Germinal center (tissue), 1 donor: ENCODE measurements around the gene PRPS1.
"Not testable (repeated sequence)": the region's sequence is repeated elsewhere in the genome, so short reads cannot be mapped to it uniquely, and the experiment has no call there.

ENCODE experiments used
- DNase-seq: peaks from one replicate; pipeline ENCODE4 v3.0.0; 2012; ENCODE audit warnings: mixed read lengths, low spot score

PRPS1 gene

DNA sequence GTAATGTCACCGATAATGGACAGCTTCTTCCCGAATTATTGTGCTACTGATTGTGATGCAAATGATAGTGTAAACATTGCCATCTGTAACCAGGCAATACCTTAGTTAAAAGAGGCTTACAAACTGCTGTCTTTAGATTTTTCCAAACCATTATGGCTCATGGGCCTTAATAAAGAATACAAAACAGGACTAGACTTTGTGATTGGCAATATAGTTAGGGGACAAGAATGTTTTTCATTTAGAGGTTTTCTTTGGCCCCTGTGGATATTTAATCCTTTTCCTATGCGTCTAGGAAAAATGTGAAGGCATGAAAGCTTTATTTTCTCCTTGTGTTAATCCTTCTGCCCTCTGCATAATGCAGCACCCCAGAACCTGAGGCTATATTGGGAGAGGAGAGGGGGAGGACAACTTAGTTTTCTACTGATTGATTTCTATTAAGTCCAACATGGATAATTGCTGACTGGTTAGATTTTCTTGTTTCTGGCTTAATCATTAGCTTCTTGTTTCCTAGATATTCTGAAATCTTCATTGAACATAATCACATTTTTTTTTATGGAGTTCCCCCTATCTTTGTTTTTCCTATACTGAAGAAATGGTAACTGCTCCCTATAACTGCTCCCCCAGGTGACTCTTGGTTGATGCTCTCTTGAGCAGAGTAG is 1.9 kb downstream of the PRPS1 start:
- no peak for DNase-seq

DNA sequence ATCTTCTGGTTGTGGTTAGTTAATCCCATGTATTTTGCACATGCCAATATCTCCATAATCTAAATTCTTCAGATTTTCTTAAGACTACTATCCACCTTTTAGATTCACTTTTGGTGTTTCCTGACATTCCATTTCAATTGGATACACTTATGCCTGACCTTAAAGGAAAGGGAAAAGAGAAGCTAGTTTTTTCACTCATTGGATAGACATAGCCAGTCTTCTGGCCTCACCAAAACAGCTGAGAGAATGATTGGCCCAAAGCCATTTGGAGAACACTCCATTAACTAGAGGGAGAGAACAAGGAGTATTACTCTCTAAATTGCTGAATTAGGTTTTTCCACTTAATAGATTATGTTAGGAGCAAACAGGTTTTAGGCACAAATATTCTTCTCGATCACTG is 4.0 kb downstream of the PRPS1 start:
- no peak for DNase-seq

DNA sequence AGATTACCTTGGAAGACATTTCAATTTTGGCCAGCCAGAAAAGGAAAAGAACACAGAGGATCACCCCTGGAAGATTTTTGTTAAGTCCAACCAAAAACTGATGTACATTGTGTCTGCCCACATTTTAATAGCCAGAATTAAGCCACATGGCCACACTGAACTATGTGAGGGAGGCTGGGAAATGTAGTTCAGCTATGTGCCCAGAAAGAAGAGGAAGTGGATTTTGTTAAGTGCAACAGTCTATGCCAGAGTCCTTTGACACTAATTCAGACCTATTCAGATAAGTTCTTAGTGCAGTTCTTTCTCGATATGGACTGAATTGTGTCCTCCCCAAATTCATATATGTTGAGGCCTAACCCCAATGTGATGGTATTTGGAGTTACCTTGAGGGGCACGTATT is 18.4 kb downstream of the PRPS1 start:
- DNase-seq = no peak

DNA sequence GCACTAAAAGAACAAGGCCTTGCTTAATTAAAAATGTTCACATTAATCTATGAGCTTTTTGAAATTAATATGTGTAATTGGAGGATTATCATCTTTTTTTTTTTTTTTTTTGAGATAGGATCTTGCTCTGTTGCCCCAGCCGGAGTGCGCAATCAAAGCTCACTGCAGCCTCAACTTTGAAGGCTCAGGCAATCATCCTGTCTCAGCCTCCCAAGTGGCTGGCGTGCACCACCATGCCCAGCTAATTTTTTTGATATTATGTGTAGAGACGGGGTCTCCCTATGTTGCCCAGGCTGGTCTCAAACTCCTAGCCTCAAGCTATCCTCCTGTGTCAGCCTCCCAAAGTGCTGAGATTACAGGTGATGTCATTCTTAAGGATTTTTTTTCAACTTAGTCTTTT is 20.0 kb downstream of the PRPS1 start:
- DNase-seq = no peak

DNA sequence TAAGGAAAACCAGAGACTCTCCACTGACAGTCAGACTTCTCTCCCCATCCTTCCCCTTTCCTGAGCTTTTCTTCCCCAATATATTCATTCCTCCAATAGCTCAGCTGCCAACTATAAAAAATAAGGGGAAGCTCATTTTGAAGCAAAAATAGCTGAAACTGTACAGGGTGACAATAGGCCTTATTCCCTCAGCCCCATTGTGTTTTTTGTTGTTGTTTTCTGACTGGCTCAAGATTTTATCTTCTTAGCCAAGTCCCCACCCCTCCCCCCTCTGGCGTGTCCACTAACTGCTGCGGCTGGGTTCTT is 26.2 kb downstream of the PRPS1 start:
- DNase-seq = no peak

DNA sequence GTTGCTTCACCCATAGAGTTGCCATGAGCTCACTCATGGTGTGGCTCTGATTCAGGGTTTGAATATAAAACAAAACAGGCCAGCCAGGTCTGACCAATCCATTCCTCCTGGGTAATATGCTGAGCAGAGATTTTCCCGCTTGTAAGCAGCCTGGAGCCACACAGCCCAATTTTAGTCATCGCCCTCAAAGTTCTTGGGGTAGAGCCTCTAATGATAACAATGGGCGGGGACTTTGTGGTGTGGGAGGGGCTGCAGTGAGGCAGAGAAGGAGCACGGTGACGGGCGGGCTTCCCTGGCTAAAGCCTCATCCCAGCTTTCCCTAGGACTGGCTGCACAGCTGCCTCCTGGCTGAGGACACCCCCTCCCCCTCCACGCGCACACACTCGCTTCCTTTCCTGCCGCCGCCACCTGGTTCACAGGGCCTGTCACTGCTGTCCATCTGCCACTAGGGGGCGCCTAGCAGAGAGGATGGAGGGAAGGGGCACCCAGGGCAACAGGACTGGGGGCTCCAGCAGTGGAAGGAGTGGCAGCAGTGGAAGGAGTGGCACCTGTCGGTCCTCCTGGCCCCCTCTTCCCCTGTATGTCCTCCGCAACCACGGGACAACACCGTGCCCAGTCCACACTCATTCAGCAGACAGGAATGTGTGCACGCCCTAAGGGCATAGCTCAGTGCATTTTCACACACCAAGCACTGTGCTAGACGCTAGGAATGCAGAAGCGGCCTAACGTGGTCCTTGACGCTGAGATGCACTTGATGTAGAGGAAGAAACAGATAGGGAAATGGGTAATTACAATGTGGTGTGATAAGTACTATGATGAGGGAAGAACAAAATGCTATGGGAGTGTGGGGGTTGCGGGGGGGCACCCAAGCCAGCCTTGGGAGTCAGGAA is 26.8 kb downstream of the PRPS1 start:
- peak; percentile 21 for DNase-seq

DNA sequence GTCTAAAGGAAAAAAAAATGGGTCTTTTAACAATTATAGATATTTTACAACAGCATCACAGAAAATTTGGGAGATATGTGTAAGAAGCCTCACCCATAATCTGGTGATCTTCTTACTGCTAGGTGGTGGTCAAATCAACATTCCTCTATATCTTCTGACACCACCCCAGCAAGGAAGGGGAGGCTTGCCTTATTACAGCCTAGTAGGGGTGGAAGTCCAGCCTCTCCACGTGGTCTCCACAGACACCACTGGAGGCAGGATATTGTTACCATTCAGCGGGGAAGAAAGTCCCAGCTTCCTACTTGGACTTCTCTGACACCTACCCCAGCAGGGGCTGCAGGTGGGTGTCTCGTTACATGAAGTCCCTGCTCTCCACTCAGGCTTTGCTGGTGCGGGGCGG is 28.7 kb downstream of the PRPS1 start:
- no peak for DNase-seq

DNA sequence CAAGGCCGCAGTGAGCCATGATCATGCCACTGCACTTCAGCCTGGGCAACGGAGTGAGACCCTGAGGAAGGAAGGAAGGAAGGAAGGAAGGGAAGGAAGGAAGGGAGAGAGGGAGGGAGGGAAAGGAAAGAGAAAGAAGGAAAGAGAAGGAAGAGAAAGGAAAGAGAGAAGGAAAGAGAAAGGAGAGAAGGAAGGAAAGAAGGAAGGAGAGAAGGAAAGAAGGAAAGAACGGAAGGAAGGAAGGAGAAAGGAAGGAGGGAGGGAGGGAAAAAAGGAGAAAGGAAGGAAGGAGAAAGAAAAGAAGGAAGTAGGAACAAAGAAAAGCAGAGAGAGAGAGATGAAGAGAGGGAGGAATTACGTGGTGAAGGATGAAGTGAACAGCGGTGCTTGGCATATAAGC is 30.4 kb downstream of the PRPS1 start:
- no peak for DNase-seq

DNA sequence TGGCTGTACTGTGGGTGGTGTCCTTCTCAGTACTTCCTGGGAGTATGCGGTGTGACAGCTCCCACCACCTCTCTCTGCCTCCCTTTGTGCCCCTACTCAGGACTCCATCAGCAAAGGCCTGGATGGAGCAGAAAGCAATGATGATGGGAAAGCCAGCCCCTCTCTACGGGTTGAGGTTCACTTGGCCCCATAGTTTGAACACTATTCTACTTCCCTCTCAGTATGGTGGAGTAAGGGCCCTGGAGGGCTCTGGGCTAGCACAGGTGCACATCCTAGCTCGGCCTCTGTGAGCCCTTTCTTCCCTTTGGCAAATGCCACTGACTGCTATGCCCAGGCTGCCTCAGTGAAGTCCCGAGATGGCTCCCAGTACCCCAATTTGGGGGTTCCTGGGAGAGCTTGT is 31.0 kb downstream of the PRPS1 start:
- no peak for DNase-seq

DNA sequence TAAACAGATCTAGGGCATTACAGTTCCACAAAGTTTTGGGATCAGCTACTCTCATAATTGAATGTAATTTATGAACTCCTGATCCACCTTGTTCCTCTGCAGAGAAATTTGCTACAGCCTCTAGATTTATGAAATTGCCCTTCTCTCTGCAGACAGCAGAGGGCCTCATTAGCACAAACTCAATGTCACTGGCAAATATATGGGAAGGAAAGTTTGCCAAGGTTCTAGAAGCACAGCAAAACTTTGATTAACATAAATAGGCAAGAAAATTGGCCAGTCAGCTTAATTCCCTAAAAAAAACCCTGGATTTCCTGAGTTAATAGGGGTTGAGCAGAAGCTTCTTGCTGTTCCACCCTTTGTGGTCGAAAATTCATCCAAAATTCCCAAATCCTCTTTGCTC is 31.5 kb downstream of the PRPS1 start:
- no peak for DNase-seq

DNA sequence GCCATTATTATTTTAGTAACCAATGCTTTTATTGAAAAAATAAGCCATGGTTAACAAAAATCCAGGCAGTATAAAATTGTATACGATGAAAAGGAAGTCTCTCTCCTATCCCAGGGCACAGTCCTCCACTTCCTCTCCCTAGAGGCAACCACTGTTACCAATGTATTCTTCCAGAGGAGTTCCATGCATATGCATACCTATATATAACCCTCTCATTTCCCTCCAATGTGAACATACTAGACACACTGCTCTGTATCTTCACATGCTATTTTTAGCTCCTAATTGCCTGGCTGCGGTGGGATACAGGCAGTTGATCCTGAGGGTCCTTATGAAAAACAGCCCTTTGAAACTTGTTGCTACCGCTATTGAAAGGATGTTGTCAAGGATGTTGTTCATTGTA is 33.8 kb downstream of the PRPS1 start:
- no peak for DNase-seq

DNA sequence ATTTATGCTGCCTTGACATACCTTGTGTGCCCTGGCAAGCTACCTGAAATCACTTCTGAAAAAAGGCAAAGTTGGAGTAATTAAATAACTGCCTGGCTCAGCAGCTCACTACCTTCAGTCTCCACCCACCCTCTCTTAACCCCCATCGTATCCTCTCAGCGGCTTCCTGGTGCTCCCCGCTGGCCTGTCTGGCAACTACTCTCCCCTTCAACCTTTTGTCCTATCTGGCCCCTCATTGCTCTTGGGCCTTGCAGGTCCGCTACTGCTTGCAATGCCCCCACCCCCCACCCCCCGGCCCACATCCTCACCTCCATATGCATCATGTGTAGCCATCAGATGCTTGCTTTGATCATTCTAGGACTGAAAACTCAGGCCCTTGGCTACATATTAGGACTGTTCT is 34.5 kb downstream of the PRPS1 start:
- no peak for DNase-seq

DNA sequence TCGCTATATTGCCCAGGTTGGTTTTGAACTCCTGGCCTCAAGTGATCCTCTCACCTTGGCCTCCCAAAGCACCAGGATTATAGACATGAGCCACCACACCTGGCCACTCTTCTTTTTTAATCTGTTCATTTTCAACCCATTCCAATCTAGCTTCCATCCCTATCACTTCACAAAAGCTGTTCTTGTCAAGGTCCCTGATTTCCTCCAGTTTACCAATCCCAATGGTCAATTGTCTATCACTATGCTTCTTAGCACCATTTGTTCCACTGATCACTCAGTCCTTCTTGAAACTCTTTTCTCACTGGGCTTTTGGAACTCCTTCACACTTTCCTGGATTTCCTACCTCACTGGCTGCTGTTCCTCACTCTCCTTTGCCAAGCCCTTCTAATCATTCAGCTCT is 38.6 kb downstream of the PRPS1 start:
- DNase-seq = no peak

DNA sequence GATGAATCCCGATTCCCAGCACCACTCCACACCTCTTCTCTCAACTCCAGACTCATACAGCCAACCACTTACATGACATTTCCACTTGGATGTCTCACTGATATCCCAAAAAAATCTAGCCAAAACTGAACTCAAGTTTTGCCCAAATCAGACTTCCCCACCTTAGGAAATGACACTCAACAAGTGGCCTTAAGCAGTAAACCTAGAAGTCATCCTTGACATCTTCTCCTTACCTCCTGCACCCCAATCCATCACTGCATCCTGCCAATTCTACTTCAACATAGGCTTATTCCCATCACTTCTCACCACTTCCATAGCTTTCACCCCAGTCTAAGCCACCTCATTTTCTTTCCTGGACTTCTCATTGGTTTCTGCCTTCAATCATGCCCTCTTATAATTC is 39.1 kb downstream of the PRPS1 start:
- DNase-seq = no peak

DNA sequence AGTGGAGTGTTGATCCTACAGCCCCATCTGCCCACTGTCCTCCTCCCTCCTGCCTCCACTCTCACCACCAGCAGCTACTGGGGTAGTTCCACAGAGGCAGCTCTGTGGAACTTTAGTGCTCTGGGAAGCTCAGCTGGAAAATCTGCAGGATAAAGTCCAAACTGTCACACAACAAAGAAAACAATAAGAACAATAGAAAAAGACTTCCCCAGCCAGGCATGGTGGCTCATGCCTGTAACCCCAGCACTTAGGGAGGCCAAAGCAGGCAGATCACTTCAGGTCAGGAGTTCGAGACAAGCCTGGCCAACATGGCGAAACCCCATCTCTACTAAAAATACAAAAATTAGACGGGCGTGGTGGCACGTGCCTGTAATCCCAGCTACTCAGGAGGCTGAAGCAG is 40.4 kb downstream of the PRPS1 start:
- not testable (repeated sequence) for DNase-seq

DNA sequence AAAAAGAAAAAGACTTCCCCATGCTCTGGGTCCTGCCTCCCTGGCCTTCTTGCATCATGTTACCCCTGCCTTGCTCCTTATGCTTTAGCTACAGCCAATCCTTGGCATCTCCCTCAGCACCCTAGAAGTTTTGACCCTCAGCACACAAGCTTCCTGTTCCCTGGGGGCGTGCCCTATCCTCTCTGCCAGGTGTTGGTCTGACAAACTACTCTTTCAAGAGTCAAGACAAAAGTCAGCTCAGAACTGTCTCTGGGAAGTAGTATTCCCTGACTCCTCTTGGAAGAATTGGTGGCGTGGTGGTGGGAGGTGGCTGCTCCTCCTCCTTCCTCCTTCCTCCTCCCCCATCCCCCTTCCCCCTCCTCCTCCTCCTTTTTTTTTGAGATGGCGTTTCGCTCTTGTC is 41.0 kb downstream of the PRPS1 start:
- DNase-seq = no peak

DNA sequence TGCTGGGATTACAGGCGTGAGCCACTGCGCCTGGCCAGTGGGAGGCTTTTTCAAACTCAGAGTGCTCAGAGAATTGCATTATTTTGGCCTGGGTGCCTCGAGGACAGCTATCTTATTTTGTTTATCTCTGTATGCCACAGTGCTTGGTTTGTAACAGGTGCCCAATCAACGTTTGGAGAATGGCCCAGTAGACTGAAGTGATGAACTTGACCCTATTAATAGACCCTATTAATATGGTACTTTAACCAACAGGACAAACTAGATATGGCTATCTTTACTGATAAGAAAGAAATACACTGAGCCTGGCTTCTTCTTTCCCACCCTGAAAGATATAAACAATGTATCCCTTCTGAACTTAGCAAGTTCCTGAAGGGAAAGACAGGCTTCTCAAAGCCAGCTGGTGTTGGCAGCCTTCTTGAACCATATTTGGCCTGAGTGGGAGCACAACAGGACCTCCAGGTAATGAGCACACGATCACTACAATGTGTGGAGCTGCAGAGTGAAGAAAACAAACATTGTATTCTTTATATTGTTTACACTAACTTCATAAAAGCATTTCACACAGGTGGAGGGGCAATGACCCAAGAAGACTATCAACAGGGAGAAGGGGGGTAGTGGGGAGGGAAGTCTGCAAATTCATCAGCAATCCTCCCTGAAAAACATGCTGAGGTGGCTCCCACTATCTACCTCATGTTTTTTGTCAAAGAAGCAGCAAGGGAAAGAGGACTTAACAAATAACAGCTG is 41.7 kb downstream of the PRPS1 start:
- no peak for DNase-seq

DNA sequence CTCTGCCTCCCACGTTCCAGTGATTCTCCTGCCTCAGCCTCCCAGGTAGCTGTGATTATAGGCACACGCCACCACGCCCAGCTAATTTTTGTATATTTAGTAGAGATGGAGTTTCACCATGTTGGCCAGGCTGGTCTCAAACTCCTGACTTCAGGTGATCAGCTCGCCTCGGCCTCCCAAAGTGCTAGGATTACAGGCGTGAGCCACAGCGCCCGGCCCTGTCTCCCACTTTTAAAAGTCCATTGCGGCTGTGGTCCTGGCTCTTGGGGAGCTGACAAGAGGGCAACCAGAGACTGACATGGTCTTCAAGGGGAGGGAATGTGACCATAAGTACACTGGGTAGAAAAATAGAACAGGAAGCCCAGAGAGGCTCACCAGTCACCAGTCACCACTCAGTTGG is 42.9 kb downstream of the PRPS1 start:
- not testable (repeated sequence) for DNase-seq

DNA sequence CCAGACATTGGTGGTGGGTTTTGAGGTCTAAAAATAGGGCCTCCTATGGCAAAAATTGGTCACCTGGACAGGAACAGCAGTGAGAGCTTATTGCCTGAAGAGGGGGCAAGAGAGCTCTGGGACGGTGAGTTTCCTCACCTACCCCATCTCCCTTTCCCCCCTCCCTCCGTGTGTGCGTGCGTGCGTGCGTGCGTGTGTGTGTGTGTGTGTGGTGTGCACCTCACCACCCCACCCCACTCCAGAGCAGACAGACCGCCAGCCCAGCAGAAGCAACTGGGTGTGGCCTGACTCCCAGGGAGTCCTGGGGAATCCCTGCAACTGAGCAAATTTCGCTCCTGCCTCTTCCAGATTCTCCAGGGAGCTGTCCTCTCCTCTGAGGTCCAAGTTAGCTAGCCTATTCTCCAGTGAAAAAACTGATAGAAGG is 44.7 kb downstream of the PRPS1 start:
- DNase-seq = peak; percentile 47

DNA sequence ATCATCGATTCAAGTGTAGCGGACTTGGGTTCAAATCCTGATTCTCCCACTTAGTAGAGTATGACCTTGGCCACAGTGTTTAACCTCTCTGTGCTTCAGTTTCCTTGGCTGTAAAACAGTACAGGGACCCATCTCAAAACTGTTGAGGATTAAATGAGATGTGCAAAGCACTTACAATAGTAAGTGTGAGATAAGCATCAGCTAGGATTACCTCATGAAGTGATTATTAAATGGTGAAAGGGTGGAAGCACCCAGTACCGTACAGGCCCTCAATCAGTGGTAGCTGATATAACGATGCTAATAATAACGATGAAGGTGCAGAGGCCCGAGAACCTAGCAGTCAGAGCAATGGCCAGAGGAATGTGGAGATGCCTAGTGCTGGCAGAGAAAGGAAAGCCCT is 45.1 kb downstream of the PRPS1 start:
- DNase-seq = no peak

DNA sequence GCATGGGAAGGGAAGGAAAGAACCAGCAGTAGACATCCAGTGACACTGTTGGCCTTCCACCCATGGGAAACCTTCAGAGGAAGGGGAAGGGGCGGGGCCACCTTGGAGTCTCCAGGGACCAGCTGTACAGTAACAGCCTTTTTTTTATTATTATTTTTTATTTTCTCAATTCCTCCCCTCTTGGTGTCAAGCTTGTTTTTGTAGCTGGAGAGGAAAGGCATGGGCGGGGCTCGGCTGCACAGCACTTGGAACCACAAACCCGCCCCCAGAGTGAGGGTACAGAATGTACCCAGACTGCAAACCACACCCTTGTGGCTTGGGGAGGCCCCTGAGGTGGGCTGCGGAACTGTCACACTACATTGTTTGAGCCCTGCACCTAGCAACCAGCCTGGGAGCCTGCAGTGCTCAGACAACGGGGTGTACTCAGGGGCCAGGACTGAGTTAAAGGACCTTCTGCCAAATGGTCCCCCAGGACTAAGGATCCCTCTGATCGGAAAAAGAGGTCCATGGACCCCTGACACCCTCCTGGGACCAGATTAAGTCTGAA is 45.7 kb downstream of the PRPS1 start:
- DNase-seq = peak; percentile 70

DNA sequence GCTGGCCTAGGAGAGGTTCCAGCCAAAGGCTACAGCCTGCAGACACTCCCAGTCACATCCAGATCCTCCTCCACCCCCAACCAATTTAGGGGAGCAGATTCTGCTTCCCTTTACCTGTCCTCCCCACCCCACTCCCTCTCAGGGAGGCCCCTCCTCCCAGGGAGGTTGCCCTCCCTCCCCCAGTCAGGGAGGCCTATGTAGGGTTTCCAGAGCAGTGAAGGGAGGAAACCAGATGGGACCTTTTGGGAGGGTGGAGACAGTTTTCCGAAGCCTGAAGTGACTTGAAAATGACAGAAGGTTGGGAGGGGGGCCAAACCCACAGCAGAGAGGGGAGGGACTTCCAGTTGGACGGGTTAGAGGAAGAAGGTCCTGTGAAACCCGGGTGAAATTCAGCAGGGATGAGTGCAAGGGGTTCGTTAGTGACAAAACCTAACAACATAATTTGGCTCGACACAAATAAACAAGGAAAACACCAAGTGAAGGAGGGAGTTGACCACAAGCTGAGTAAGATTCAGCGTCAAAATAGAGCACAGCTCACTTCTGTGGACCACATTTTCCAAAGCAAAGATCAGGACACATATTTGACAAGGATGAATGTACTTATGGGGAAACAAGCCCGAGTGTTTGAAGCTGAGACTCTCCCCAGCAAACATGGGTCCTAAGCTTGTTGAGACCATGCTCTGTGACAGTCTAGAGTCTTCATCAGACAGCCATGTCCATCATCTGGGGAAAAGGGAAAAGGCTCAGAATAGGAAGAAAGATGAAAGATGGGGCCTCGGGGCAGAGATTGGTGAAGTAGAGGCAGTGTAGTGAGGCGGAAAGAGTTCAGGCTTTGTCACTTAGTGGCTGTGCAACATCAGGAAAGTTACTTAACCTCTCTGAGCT is 46.4 kb downstream of the PRPS1 start:
- peak; percentile 14 for DNase-seq
